WERI-Rb-1 (cell line): ENCODE measurements around the gene PADI3.

ENCODE experiments used
- DNase-seq: peaks from one replicate; pipeline ENCODE4 v3.0.0-alpha.2; 2020
- H3K27ac ChIP-seq: fragments of 250-450 bp; sonication (Bioruptor Pico); 2 replicates; pipeline ENCODE4 v1.5.1; 2020; ENCODE audit warnings: mild to moderate bottlenecking, moderate library complexity
- H3K27me3 ChIP-seq: fragments of 250-450 bp; sonication (Bioruptor Pico); 2 replicates; pipeline ENCODE4 v1.5.1; 2021; ENCODE audit warnings: mild to moderate bottlenecking, low read depth, moderate library complexity; ENCODE audit not compliant: insufficient read depth, severe bottlenecking
- H3K36me3 ChIP-seq: fragments of 250-450 bp; sonication (Bioruptor Pico); 2 replicates; pipeline ENCODE4 v1.5.1; 2020; ENCODE audit warnings: mild to moderate bottlenecking, moderate library complexity
- H3K4me3 ChIP-seq: 2 replicates; pipeline ENCODE4 v1.5.1; 2011; ENCODE audit warnings: low read depth, mild to moderate bottlenecking, control low read depth, low read length
- H3K9me3 ChIP-seq: fragments of 250-450 bp; sonication (Bioruptor Pico); 2 replicates; pipeline ENCODE4 v1.5.1; 2021; ENCODE audit warnings: mild to moderate bottlenecking, moderate library complexity; ENCODE audit not compliant: severe bottlenecking
- TF ChIP-seq, protein P1 (sequence below): IDR thresholded peaks from 2 replicates; pipeline ENCODE4 v1.5.1; 2011; ENCODE audit warnings: low read depth, mild to moderate bottlenecking, control low read depth, inconsistent platforms, low read length

The PADI3 gene, protein sequence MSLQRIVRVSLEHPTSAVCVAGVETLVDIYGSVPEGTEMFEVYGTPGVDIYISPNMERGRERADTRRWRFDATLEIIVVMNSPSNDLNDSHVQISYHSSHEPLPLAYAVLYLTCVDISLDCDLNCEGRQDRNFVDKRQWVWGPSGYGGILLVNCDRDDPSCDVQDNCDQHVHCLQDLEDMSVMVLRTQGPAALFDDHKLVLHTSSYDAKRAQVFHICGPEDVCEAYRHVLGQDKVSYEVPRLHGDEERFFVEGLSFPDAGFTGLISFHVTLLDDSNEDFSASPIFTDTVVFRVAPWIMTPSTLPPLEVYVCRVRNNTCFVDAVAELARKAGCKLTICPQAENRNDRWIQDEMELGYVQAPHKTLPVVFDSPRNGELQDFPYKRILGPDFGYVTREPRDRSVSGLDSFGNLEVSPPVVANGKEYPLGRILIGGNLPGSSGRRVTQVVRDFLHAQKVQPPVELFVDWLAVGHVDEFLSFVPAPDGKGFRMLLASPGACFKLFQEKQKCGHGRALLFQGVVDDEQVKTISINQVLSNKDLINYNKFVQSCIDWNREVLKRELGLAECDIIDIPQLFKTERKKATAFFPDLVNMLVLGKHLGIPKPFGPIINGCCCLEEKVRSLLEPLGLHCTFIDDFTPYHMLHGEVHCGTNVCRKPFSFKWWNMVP

GRCh38 chr1:17248781-17249180 is at the start of gene PADI3:
PADI3 (plus strand) TSS chr1:17249098; CDS start chr1:17249138, 40 bp downstream.
- TF ChIP-seq, protein P1, sequence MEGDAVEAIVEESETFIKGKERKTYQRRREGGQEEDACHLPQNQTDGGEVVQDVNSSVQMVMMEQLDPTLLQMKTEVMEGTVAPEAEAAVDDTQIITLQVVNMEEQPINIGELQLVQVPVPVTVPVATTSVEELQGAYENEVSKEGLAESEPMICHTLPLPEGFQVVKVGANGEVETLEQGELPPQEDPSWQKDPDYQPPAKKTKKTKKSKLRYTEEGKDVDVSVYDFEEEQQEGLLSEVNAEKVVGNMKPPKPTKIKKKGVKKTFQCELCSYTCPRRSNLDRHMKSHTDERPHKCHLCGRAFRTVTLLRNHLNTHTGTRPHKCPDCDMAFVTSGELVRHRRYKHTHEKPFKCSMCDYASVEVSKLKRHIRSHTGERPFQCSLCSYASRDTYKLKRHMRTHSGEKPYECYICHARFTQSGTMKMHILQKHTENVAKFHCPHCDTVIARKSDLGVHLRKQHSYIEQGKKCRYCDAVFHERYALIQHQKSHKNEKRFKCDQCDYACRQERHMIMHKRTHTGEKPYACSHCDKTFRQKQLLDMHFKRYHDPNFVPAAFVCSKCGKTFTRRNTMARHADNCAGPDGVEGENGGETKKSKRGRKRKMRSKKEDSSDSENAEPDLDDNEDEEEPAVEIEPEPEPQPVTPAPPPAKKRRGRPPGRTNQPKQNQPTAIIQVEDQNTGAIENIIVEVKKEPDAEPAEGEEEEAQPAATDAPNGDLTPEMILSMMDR: no peak
- no peaks in the 10 kb centered on the region for H3K9me3 ChIP-seq
- H3K4me3 ChIP-seq: no peak within 1 kb of the TSS
- no peaks in the 10 kb centered on the region for H3K27me3 ChIP-seq
- no peaks in the 10 kb centered on the region for H3K36me3 ChIP-seq
- H3K27ac ChIP-seq: no peak within 1 kb of the TSS
- DNase-seq: no peak

- H3K4me3 ChIP-seq: no peak overlapping the region
- no peaks in the 10 kb centered on the region for H3K27me3 ChIP-seq
- TF ChIP-seq, protein P1: no peak
- no peaks in the 10 kb centered on the region for H3K36me3 ChIP-seq
- H3K9me3 ChIP-seq: no peaks in the 10 kb centered on the region
- H3K27ac ChIP-seq: no peak overlapping the region
- peak; percentile 4 for DNase-seq
Observed at GRCh38 chr1:17199267-17200044, 49.4 kb upstream of the PADI3 start.

GRCh38 chr1:17200246-17200645 is 48.7 kb upstream of the PADI3 start:
- Histone ChIP-seq H3K27me3 (no peaks in the 10 kb centered on the region), H3K9me3 (no peaks in the 10 kb centered on the region), H3K36me3 (no peaks in the 10 kb centered on the region), H3K27ac (no peak overlapping the region), H3K4me3 (no peak overlapping the region)
- peak; percentile 0 for DNase-seq
- TF ChIP-seq, protein P1: no peak

DNA sequence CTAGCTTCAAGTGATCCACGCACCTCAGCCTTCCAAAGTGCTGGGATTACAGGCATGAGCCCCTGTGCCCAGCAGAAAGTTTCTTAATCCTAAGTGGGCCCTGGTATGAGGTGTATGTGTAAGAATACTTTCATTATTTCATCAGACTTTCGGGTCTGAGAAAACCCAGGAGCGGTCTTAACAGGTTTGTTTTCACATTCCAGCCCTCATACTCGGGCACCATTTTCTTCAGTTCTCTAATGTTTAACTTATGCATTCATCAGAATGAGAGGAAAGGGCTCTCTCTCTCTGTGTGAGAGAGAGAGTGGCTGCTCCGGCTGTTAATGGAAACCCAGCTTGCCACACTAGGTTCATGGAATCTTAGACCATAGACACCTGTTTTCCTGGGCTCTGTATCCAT is 48.1 kb upstream of the PADI3 start:
- Histone ChIP-seq H3K4me3 (no peak overlapping the region), H3K27me3 (no peaks in the 10 kb centered on the region), H3K36me3 (no peaks in the 10 kb centered on the region), H3K9me3 (no peaks in the 10 kb centered on the region), H3K27ac (no peak overlapping the region)
- no peak for DNase-seq
- TF ChIP-seq, protein P1: no peak

DNA sequence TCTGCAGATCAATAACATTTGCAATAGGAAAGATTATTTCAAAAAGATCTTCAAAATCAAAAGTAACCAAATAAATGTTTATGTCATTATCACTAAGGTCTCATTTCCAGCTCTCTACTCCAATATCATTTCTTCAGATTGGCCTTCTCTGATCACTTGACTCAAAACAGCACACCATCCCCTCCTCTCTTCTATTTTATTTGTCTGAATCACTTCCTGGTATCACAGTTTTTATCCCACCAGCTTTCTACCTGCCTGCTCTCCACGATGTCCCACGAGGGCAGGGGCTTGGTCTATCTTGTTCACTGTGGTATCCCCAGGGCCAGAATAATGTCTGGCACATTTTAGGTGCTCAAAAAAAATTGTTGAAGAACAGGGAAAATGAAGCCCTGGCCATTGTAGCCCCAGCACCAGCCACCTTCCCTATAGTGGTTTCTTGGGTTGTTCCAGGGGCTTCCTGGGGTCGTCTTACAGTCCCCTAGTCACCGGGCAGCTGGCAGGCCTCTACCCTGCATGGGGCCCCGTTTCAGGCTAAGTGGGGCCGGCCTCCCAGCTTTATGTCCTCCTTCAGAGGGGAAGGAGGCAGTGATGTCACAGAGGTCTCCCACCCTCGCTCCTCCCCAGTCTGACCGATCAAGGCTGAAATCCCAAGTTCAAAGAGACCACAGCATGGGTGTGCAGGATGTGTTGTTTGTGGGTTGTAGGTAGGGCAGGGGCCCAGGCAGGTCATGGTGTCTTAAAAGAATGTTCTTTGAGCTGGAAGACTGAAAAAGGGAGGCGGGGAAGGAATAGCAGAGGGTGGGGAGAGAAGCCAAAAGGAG is 47.5 kb upstream of the PADI3 start:
- no peak overlapping the region for H3K27ac ChIP-seq
- TF ChIP-seq, protein P1: no peak
- H3K27me3 ChIP-seq: no peaks in the 10 kb centered on the region
- H3K4me3 ChIP-seq: no peak overlapping the region
- no peaks in the 10 kb centered on the region for H3K9me3 ChIP-seq
- no peaks in the 10 kb centered on the region for H3K36me3 ChIP-seq
- no peak for DNase-seq
